Measurements from ENCODE around the gene PTPN2. TPM values are rescaled to one million over a fixed set of nuclear protein-coding genes. Genes with fewer than 3 reads are reported as not detected.
A peak's percentile ranks its signal among the peaks of the same experiment; 100 is the strongest.

PTPN2 gene
- total and polyA plus RNA-seq, 9 of the 15 experiments (the other 6 are each of a cell fraction or from before 2014, with no cell fraction given), result 36.6 to 66.4 (median 43.8) TPM

DNA sequence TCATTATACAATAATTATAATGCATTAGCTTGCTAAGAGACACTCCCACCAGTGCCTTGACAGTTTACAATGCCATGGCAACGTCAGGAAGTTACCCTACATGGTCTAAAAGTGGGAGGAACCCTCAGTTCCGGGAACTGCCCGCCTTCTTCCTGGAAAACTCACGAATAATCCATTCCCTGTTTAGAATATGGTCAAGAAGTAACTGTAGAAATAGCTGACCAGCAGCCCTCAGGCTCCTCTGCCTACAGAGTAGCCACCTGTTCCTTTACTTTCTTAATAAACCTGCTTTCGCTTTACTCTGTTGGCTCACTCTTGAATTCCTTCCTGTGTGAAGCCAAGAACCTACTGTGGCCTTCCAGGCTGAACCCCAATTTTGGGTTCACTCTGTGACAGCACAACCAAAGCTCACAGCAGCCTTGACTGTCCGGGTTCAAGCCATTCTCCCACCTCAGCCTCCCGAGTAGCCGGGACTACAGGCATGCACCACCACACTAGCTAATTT is 20.0 kb upstream of the PTPN2 start (continued):
- TF ChIP-seq ZNF444 (CRISPR knock-in tag; IDR thresholded peaks at IDR 0.05) (no peak), BCOR (IDR thresholded peaks at IDR 0.05) (peak; percentile 61), GTF2A2 (tag; IDR thresholded peaks at IDR 0.05) (no peak), ESRRB (CRISPR knock-in tag; IDR thresholded peaks at IDR 0.05; ENCODE audit: borderline replicate concordance) (no peak), FOXM1 (IDR thresholded peaks at IDR 0.05; ENCODE audit: low read depth) (no peak), FOXM1 (CRISPR knock-in tag; IDR thresholded peaks at IDR 0.05; ENCODE audit: low read depth) (no peak), SNIP1 (IDR thresholded peaks at IDR 0.05; ENCODE audit: low read depth) (no peak), MTA1 (IDR thresholded peaks at IDR 0.05; ENCODE audit: borderline replicate concordance) (no peak), KLF16 (IDR thresholded peaks at IDR 0.05) (0 out of 2 replicates have a peak, but pooled peaks have one; percentile 17), ZNF384 (IDR thresholded peaks at IDR 0.05; ENCODE audit: low read depth, low read length) (no peak), STAT5A (IDR thresholded peaks at IDR 0.05; ENCODE audit: borderline replicate concordance, low read length) (peak; percentile 99), TAF7 (tag; IDR thresholded peaks at IDR 0.05) (no peak), RBM34 (IDR thresholded peaks at IDR 0.05; ENCODE audit: borderline replicate concordance, insufficient read depth, low read length) (no peak), SMARCC2 (IDR thresholded peaks at IDR 0.05; ENCODE audit: low read depth) (no peak), ZNF316 (IDR thresholded peaks at IDR 0.05) (no peak), SRSF3 (IDR thresholded peaks at IDR 0.05; ENCODE audit: insufficient read depth, low read length) (no peak), POLR2H (tag; IDR thresholded peaks at IDR 0.05; ENCODE audit: low read depth) (0 out of 2 replicates have a peak, but pooled peaks have one; percentile 24), ZNF644 (tag; IDR thresholded peaks at IDR 0.05; ENCODE audit: low read depth) (no peak), TEAD1 (CRISPR knock-in tag; IDR thresholded peaks at IDR 0.05) (no peak), SP2 (IDR thresholded peaks at IDR 0.05; ENCODE audit: extremely low read depth, low read depth, low read length, poor library complexity, severe bottlenecking) (no peak), TOE1 (IDR thresholded peaks at IDR 0.05; ENCODE audit: borderline replicate concordance) (no peak), TOE1 (CRISPR knock-in tag; IDR thresholded peaks at IDR 0.05; ENCODE audit: borderline replicate concordance, low read depth) (no peak), TBP (optimal IDR thresholded peaks at IDR 0.05; ENCODE audit: low read depth, low read length) (no peak), CBX1 (IDR thresholded peaks at IDR 0.05; ENCODE audit: low read depth) (no peak), TRIM24 (IDR thresholded peaks at IDR 0.05) (no peak), KHSRP (IDR thresholded peaks at IDR 0.05) (no peak), RBM14 (IDR thresholded peaks at IDR 0.05; ENCODE audit: borderline replicate concordance, insufficient read depth, low read depth, low read length) (no peak), TEAD4 (IDR thresholded peaks at IDR 0.05; ENCODE audit: low read length) (no peak), TEAD4 (CRISPR knock-in tag; IDR thresholded peaks at IDR 0.05; ENCODE audit: borderline replicate concordance) (no peak)
- TF ChIP-seq, protein P1, sequence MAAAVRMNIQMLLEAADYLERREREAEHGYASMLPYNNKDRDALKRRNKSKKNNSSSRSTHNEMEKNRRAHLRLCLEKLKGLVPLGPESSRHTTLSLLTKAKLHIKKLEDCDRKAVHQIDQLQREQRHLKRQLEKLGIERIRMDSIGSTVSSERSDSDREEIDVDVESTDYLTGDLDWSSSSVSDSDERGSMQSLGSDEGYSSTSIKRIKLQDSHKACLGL (CRISPR knock-in tag; IDR thresholded peaks at IDR 0.05; ENCODE audit: borderline replicate concordance, poor library complexity, severe bottlenecking), result no peak
- TF ChIP-seq, protein P2, sequence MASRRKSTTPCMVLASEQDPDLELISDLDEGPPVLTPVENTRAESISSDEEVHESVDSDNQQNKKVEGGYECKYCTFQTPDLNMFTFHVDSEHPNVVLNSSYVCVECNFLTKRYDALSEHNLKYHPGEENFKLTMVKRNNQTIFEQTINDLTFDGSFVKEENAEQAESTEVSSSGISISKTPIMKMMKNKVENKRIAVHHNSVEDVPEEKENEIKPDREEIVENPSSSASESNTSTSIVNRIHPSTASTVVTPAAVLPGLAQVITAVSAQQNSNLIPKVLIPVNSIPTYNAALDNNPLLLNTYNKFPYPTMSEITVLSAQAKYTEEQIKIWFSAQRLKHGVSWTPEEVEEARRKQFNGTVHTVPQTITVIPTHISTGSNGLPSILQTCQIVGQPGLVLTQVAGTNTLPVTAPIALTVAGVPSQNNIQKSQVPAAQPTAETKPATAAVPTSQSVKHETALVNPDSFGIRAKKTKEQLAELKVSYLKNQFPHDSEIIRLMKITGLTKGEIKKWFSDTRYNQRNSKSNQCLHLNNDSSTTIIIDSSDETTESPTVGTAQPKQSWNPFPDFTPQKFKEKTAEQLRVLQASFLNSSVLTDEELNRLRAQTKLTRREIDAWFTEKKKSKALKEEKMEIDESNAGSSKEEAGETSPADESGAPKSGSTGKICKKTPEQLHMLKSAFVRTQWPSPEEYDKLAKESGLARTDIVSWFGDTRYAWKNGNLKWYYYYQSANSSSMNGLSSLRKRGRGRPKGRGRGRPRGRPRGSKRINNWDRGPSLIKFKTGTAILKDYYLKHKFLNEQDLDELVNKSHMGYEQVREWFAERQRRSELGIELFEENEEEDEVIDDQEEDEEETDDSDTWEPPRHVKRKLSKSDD (conservative IDR thresholded peaks at IDR 0.05; ENCODE audit: low read length), result no peak

All from K562 (cell line).